Measurements from ENCODE around the gene CEP85L.

CEP85L gene

GRCh38 chr6:118667988-118668387 is 16.6 kb upstream of the CEP85L start:
- Histone ChIP-seq H3K27me3 (replicated peaks; ENCODE audit: control insufficient read depth, insufficient read depth, low read length) (no peaks in the 10 kb centered on the region), H3K4me3 (replicated peaks; ENCODE audit: low read depth, low read length) (no peak overlapping the region), H3K36me3 (ENCODE audit: control insufficient read depth, insufficient read depth, low read length) (no peaks in the 10 kb centered on the region)
- TF ChIP-seq, protein P1, sequence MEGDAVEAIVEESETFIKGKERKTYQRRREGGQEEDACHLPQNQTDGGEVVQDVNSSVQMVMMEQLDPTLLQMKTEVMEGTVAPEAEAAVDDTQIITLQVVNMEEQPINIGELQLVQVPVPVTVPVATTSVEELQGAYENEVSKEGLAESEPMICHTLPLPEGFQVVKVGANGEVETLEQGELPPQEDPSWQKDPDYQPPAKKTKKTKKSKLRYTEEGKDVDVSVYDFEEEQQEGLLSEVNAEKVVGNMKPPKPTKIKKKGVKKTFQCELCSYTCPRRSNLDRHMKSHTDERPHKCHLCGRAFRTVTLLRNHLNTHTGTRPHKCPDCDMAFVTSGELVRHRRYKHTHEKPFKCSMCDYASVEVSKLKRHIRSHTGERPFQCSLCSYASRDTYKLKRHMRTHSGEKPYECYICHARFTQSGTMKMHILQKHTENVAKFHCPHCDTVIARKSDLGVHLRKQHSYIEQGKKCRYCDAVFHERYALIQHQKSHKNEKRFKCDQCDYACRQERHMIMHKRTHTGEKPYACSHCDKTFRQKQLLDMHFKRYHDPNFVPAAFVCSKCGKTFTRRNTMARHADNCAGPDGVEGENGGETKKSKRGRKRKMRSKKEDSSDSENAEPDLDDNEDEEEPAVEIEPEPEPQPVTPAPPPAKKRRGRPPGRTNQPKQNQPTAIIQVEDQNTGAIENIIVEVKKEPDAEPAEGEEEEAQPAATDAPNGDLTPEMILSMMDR (IDR thresholded peaks at IDR 0.05; ENCODE audit: insufficient read depth, low read length, poor library complexity, severe bottlenecking): no peak
- no peak for DNase-seq (ENCODE audit: extremely low read depth, insufficient read length)

DNA sequence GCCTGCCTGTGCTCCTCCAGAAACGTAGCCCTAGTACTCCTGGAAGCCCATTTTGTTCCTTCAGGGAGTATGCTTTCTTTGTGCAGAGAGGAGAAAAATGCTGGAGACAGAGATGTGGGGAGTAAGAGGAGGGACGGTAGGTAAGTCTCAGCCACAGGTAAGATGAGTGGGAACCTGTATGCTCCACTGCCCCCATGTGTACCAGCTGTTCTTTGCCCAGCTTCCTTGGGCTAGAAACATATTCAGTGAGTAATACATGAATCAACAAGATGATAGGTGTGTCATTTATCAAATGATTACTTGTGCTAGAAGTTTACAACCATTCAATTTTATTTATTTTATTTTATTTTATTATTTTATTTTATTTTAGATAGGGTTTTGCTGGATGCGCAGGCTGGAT is 13.6 kb upstream of the CEP85L start:
- TF ChIP-seq, protein P1 (IDR thresholded peaks at IDR 0.05; ENCODE audit: insufficient read depth, low read length, poor library complexity, severe bottlenecking): no peak
- peak overlapping the region; percentile 58 for H3K4me3 ChIP-seq (replicated peaks; ENCODE audit: low read depth, low read length)
- DNase-seq (ENCODE audit: extremely low read depth, insufficient read length): no peak
- no peaks in the 10 kb centered on the region for H3K27me3 ChIP-seq (replicated peaks; ENCODE audit: control insufficient read depth, insufficient read depth, low read length)
- H3K36me3 ChIP-seq (ENCODE audit: control insufficient read depth, insufficient read depth, low read length): no peaks in the 10 kb centered on the region

DNA sequence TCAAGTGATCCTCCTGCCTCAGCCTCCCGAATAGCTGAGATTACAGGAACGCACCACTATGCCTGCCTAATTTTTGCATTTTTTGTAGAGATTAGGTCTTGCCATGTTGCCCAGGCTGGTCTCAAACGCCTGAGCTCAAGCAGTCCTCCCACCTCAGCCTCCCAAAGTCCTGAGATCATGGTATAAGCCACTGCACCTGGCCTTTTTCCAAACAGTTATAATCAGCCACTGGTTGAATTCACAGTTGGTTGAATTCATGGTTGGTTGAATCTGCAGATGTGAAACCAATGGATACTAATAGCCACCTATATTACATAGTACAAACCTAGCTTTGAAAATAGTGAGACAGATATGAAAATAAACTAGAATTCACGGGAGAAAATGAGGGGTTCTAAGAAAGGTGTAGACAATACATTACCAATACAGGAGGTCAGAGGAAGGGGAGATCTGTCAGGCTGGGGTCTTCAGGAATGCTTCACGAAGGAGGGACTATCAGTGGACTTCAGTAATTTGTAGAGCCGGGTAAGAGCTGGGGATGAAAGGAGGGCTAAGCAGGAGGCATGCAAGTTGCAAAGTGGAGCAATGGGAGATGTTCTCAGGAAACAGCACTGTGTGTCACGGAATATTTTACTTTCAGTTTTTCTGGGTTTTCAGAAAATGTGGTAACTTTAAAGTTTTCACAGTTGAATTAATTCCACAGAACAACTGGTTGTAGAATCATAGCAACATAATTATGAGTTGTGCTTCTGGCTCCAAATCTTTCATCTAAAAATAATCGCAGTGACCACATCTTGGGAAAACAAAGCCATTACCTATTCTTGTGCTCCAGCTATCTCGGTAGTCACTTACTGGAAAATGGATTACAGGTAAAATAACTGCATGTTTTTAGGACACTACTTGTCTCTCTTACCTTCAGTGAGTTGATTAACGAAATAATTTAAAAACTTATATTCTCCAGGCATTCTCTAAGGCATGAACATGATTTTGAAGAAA is 12.9 kb upstream of the CEP85L start:
- TF ChIP-seq, protein P1 (IDR thresholded peaks at IDR 0.05; ENCODE audit: insufficient read depth, low read length, poor library complexity, severe bottlenecking): no peak
- H3K27me3 ChIP-seq (replicated peaks; ENCODE audit: control insufficient read depth, insufficient read depth, low read length): no peaks in the 10 kb centered on the region
- peak overlapping the region; percentile 58 for H3K4me3 ChIP-seq (replicated peaks; ENCODE audit: low read depth, low read length)
- DNase-seq (ENCODE audit: extremely low read depth, insufficient read length): no peak
- no peaks in the 10 kb centered on the region for H3K36me3 ChIP-seq (ENCODE audit: control insufficient read depth, insufficient read depth, low read length)

DNA sequence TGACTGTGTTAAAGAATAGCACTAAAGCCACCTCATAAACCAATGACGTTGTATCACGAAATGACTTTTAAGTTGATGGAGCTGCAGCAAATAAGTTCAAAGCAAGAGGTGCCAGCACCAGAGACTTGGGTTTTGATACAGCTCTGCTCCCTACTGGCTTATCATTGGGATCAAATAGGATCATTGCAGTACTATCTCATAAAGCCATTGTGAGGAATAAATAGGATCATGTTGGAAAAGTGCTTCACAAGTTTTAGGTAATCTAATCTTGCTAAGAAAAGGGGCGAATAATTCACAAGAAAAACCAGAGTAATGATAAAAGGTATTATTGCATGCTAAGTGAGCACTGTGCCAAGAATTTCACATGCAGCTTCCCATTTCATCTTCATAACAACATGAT is 10.4 kb upstream of the CEP85L start:
- TF ChIP-seq, protein P1 (IDR thresholded peaks at IDR 0.05; ENCODE audit: insufficient read depth, low read length, poor library complexity, severe bottlenecking): no peak
- Histone ChIP-seq H3K36me3 (ENCODE audit: control insufficient read depth, insufficient read depth, low read length) (no peaks in the 10 kb centered on the region), H3K27me3 (replicated peaks; ENCODE audit: control insufficient read depth, insufficient read depth, low read length) (no peaks in the 10 kb centered on the region), H3K4me3 (replicated peaks; ENCODE audit: low read depth, low read length) (no peak overlapping the region)
- DNase-seq (ENCODE audit: extremely low read depth, insufficient read length): no peak

- TF ChIP-seq, protein P1 (IDR thresholded peaks at IDR 0.05; ENCODE audit: insufficient read depth, low read length, poor library complexity, severe bottlenecking): no peak
- no peak for DNase-seq (ENCODE audit: extremely low read depth, insufficient read length)
- Histone ChIP-seq H3K27me3 (replicated peaks; ENCODE audit: control insufficient read depth, insufficient read depth, low read length) (no peaks in the 10 kb centered on the region), H3K36me3 (ENCODE audit: control insufficient read depth, insufficient read depth, low read length) (no peaks in the 10 kb centered on the region), H3K4me3 (replicated peaks; ENCODE audit: low read depth, low read length) (no peak overlapping the region)
These were observed 8.8 kb upstream of the CEP85L start for GRCh38 chr6:118660218-118660569.
